Stimulated activated CD8-positive, alpha-beta memory T cell treated with anti-CD3 and anti-CD28 coated beads, Interleukin-4, amount 100 ng/mL, for 48 hours (primary cell): ENCODE results near the gene INTS3.
A peak's percentile ranks its signal among the peaks of the same experiment; 100 is the strongest.

Source experiments
- DNase-seq: peaks from one replicate; pipeline ENCODE4 v3.0.0-alpha.2; 2020

Gene INTS3

DNA sequence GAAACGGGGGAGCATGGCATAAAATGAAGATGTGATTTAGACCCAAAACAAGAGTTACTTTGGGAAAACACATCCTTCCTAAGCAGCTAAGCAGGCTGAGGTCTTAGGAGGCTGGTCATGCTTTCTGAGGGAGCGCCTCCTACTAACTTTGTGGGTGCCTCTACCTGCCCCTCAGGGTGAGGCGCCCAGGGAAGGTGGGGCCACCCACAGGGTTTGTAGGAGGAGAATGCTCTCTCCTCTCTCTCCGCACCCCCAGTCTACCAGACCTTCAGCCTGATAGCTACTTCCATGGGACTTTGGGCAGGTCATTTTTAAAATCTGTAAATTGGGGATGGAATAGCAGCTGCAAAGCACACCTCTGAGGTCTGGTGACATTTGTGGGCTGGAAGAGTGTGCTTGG, 71.2 kb downstream of the INTS3 start:
- DNase-seq: no peak

DNA sequence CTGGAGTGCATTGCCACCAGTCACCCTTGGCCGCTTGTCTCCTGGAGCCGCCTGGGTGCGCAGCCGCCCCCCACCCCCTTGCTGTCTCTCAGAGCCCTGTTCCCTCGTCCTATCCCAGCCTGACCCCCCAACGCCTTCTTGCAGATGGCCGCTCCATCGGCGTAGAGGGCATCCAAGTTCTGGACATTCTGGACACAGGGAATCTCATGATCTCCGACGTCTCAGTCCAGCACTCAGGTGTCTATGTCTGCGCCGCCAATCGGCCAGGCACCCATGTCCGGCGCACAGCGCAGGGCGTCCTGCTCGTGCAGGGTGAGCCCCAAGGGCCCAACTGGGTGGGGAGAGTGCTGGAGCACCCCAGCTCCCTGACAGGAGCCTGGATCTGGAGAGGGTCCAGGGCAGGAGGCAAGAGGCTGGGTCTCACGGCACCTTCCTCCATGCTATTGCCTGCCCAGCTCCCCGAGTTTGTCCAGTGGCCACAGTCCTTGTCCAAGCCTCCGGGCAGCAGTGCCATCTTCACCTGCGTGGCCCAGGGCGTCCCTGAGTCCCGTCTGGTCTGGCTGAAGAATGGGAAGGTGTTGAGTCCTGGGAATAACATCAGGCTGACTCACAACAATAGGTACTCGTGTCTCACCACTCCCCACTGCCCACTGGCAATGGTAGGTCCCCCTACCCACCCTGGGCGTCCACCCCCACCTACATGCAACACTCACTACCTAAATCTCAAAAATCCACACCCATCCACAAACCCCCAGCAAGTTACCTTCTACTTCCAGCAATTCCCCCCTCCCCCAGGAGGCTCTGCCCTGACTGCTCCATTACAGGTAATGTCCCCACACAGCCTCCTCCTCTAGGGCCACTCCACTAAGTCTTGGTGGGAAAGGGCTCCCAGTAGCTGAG, 72.0 kb downstream of the INTS3 start:
- no peak for DNase-seq

DNA sequence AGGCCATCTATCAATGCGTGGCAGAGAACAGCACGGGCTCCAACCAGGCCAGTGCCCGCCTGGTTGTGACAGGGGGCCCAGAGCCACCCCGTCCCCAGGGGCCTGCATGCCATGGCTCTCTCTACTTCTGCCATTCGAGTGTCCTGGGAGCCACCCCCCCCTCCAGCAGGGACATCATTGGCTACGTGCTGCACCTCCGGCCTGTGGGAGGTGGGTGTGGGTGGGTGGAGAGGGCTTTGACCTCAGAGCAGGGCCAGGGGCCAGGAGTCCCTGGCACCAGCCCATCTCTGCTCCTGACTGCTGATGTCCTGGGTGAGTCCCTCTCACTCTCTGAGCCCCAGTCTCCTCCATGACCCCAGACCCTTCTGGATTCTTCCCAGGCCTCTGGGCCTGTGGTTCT, 72.7 kb downstream of the INTS3 start:
- no peak for DNase-seq

GRCh38 chr1:153801028-153801625, 73.3 kb downstream of the INTS3 start:
- no peak for DNase-seq

DNA sequence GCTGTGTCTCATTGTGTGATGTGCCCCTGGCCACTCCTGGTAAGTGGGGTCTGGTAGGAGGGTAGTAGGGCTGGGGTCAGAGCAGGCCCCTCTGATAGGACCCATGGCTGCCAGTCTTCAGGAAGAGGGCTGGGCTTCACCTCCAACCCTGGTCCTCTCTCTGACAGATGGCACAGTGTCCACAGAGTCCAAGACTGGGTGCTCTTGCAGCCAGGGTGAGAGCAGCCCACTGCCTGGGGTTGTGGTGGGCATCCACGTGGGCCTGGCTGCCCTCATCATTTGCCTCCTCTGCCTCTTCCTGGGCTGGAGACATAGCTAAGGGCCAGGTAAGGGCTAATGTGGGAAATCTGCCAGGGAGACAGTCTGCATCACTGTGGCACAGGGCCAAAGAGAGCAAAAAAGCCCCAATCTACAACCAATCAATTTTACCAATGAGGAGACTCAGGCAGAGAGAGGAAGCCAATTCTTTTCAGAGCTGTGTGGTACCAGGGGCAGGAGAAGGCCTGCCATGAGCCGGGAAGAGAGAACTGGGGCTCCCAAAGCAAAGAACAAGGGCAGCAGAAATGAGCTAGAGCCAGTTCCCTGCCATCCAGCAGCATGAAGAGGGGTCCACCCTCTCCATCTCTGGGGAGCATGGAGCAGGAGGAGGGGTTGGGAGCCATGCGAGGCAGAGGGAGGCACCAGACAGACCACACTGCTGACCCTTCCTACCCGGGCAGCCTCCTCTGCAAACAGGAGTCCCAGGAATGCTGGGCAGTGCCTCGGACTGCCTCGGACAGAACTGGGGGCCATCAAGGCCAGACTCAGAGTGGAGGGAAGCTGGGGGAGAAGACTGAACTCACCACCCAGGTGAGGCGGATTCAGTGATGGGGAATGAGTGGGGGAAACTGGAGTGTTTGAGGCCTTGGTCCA, 74.2 kb downstream of the INTS3 start:
- DNase-seq: no peak

- DNase-seq: peak; percentile 14
These were observed 75.7 kb downstream of the INTS3 start for GRCh38 chr1:153803470-153804056.

DNA sequence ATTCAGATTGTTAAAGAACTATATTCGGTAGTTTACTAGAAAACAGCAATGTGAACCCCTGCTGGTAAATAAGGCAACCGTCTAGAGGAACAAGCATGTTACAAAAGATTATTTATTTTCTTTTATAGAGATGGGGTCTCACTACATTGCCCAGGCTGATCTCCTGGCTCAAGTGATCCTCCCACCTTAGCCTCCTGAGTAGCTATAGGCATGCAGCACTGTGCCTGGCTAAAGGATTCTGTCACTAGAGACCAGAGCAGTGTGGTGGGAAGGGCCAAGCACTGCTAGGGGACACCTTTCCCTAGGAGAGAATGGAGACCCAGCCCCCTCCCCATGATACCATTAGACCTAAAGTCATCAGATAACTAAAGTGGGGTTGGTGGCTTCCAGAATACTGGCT, 76.3 kb downstream of the INTS3 start:
- peak; percentile 10 for DNase-seq

- DNase-seq: peak; percentile 79
These were observed 77.3 kb downstream of the INTS3 start for GRCh38 chr1:153805042-153805745.

- no peak for DNase-seq
These were observed 78.3 kb downstream of the INTS3 start for GRCh38 chr1:153805886-153806719.

GRCh38 chr1:153816283-153816889, 88.5 kb downstream of the INTS3 start:
- peak; percentile 19 for DNase-seq

DNA sequence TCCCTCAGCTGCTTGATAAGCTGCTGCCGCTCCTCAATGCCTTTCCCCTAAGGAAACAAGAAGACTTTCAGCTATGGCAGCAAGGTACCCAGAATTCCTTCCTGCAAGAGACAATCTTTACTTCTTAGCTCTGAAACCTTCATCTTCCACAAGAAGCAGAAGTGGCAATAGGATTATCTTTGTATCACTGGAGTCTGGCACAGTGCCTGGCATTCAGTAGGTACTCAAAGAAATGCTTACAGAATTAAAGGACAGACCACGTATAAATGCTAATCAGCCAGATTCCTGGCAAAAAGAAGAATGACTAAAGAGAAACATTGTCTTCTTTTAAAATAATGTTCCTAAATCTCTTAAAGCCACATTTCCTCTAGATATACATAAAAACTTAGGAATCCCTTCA, 91.0 kb downstream of the INTS3 start:
- DNase-seq: no peak
